Lower leg skin (tissue), 4 donors: Measurements from ENCODE around the gene BCL2L13. TPM values are rescaled to one million over a fixed set of nuclear protein-coding genes. Genes with fewer than 3 reads are reported as not detected.

Source experiments
- DNase-seq, 2 donors: peaks; one replicate each; pipeline ENCODE4 v3.0.0-alpha.2; 2019; ENCODE audit warnings: low spot score in 2 of 2
- H3K4me3 ChIP-seq: fragments of 200-600 bp; sonication (generic); 2 replicates; pipeline ENCODE4 v1.5.1; 2017; ENCODE audit warnings: mild to moderate bottlenecking, low read depth; ENCODE audit not compliant: poor library complexity, severe bottlenecking
- CTCF ChIP-seq, 3 donors: fragments of 450-650 bp; IDR thresholded peaks; one replicate each; pipeline ENCODE4 v1.5.1; 2016; ENCODE audit warnings: antibody characterized with exemption in 3 of 3, mild to moderate bottlenecking in 3 of 3, moderate library complexity in 2 of 3
- POLR2A ChIP-seq, 2 donors: fragments of 450-650 bp; IDR thresholded peaks; one replicate each; pipeline ENCODE4 v1.6.1; 2016 to 2017; ENCODE audit warnings: antibody characterized with exemption in 2 of 2, mild to moderate bottlenecking in 1 of 2, moderate library complexity in 1 of 2
- WGBS, 2 donors: methylation state at CpG; one replicate each; pipeline ENCODE4 v1.1.5; 2018; 5-methylcytosine and 5-hydroxymethylcytosine counted together
- intact Hi-C: fragments of 100-400 bp; cut with DNase I; formaldehyde crosslinking; loops from one replicate; pipeline ENCODE4 v1.15.0; 2023; ENCODE audit warnings: low total_unique reads
- total RNA-seq, 4 donors: library from RNA; depleted of rRNA; stranded (reverse); fragments of >200 nt; gene quantifications; one replicate each; pipeline ENCODE4 v1.1.0, GENCODE V29; 2016

BCL2L13 gene
- total RNA-seq, 4 donors from 2014 or later, result 63.0 to 71.2 (median 67.5) TPM

DNA sequence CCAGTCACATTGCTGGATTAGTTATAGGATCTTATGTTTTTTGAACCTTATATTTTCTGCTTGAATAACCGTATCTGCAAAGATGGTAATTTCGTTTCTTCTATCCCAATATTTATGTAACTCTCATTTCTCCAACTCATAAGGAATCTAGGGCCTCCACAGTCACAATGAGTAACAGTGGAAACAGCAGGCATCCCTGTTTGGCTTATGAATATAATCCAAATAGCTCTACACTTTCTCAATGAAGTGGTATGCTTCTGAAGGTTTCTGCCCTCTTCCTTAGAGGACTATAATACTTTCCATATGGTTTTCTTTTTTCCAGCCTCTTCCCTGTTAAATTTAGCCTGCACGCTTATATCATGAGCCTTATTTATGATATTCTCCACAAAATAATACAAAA is 26.5 kb upstream of the BCL2L13 start:
- no peak for DNase-seq
- intact Hi-C loops, result no loop called here
- 28 to 64% methylated on average over 3 of the region's 3 CpGs for WGBS, 2 donors
- TF ChIP-seq CTCF (IDR thresholded peaks at IDR 0.05) (no peak), POLR2A (IDR thresholded peaks at IDR 0.05) (no peak)
- H3K4me3 ChIP-seq, result no peak overlapping the region

GRCh38 chr22:17613280-17613679 is 25.3 kb upstream of the BCL2L13 start:
- DNase-seq, result no peak
- no peak overlapping the region for H3K4me3 ChIP-seq
- TF ChIP-seq POLR2A (IDR thresholded peaks at IDR 0.05), result no peak
- TF ChIP-seq CTCF (IDR thresholded peaks at IDR 0.05), result no peak
- intact Hi-C loops, result no loop called here
- 85 to 95% methylated on average over 7 of the region's 7 CpGs for WGBS, 2 donors

- DNase-seq, result no peak
- peak overlapping the region; percentile 100 for H3K4me3 ChIP-seq
- intact Hi-C loops, result loop anchor here (10.0 kb wide), 1 partner anchor 63 kb away; the partner anchor contains the start of gene SLC25A18
- TF ChIP-seq POLR2A (IDR thresholded peaks at IDR 0.05), result no peak
- no peak for TF ChIP-seq CTCF (IDR thresholded peaks at IDR 0.05)
- 6 to 12% methylated on average over 24 of the region's 24 CpGs for WGBS, 2 donors
Observed at GRCh38 chr22:17627961-17628405, 10.6 kb upstream of the BCL2L13 start.

DNA sequence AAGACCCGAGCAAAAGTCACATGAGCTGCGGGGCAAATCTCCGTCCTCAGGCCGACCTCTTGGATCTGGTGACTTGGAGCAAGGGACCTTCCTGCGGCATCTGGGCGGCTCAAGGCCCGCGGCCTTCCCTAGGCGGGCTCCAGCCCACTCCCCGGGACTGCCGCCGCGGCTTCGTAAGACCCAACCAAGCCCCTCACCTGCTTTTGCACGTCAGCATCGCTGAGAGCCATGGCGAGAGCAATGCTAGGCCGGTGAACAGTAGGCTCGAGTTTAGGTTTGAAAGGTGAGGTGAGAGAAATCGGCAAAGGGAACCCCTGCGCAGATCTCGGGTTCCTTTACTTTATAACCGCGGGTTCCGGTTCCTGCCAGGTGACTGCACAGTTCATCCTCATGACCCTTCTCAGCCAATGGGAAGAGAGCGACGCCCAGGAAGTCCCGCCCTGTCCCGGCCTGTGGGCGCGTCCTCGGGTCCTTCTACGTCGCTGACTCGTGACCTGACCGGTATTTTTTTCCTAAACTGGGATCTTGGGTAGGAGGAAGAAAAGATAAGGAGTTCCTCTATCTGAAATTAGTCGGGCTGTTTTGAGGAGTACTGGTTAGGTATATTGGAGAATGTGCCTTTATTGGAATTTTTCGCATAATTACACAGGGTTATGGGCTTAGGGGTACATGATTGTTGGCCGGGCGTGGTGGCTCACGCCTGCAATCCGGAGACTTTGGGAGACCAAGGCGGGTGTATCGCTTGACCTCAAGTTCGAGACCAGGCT is 10.0 kb upstream of the BCL2L13 start, which contains the start of gene ATP6V1E1:
Gene ATP6V1E1 (minus strand): TSS at position 344 of the 767 bp plus-strand sequence. CDS start 114 bp downstream, at position 230.
- intact Hi-C loops, result loop anchor here (10.0 kb wide), 1 partner anchor 64 kb away; the partner anchor contains the start of gene SLC25A18
- WGBS, 2 donors, result 1% methylated on average over 35 to 40 of the region's 45 CpGs
- peak; percentile 98 to 100 for DNase-seq
- TF ChIP-seq POLR2A (IDR thresholded peaks at IDR 0.05) (peak in 1 of 2 donors; percentile 48), CTCF (IDR thresholded peaks at IDR 0.05) (no peak)
- peak within 1 kb of the TSS; percentile 100 for H3K4me3 ChIP-seq

- 0 to 3% methylated on average over 1 of the region's 1 CpG for WGBS, 2 donors
- intact Hi-C loops, result loop anchor here (10.0 kb wide), 1 partner anchor 64 kb away; the partner anchor contains the start of gene SLC25A18
- TF ChIP-seq CTCF (IDR thresholded peaks at IDR 0.05), result no peak
- no peak for TF ChIP-seq POLR2A (IDR thresholded peaks at IDR 0.05)
Observed at GRCh38 chr22:17629173-17629489, 9.4 kb upstream of the BCL2L13 start.

More at GRCh38 chr22:17629173-17629489, 9.4 kb upstream of the BCL2L13 start:
- peak overlapping the region; percentile 100 for H3K4me3 ChIP-seq
- no peak for DNase-seq
